NCI-H748 (cell line): ENCODE results near the gene AGO3.
"Not testable (repeated sequence)": the region's sequence is repeated elsewhere in the genome, so short reads cannot be mapped to it uniquely, and the experiment has no call there.

Experiments
- DNase-seq: peaks from one replicate; lab custom pipeline; 2025; ENCODE audit not compliant: unreplicated experiment; lab: John Stamatoyannopoulos, UW

The AGO3 gene

GRCh38 chr1:35924838-35925237 lies 6.1 kb upstream of the AGO3 start:
- no peak for DNase-seq

GRCh38 chr1:35925741-35926140 lies 5.2 kb upstream of the AGO3 start:
- no peak for DNase-seq

GRCh38 chr1:35927472-35927871 lies 3.4 kb upstream of the AGO3 start:
- no peak for DNase-seq

- DNase-seq = peak; percentile 55
Observed at GRCh38 chr1:35929730-35930592, 944 bp upstream of the AGO3 start.

GRCh38 chr1:35931446-35932157 lies 697 bp downstream of the AGO3 start:
- DNase-seq = peak; percentile 35

GRCh38 chr1:35932158-35932636 lies 1.3 kb downstream of the AGO3 start:
- no peak for DNase-seq

- no peak for DNase-seq
Observed at GRCh38 chr1:35932941-35933340, 2.0 kb downstream of the AGO3 start.

GRCh38 chr1:35935442-35936388 lies 4.8 kb downstream of the AGO3 start:
- no peak for DNase-seq

- no peak for DNase-seq
Observed at GRCh38 chr1:35936838-35937237, 5.9 kb downstream of the AGO3 start.

GRCh38 chr1:35939484-35939883 lies 8.6 kb downstream of the AGO3 start:
- DNase-seq = no peak

- DNase-seq = no peak
Observed at GRCh38 chr1:35945327-35945726, 14.4 kb downstream of the AGO3 start.

GRCh38 chr1:35947547-35947946 lies 16.6 kb downstream of the AGO3 start:
- no peak for DNase-seq

GRCh38 chr1:35958558-35958957 lies 27.7 kb downstream of the AGO3 start:
- no peak for DNase-seq

GRCh38 chr1:35959304-35959703 lies 28.4 kb downstream of the AGO3 start:
- DNase-seq = no peak

GRCh38 chr1:35962952-35963351 lies 32.0 kb downstream of the AGO3 start:
- no peak for DNase-seq

GRCh38 chr1:35964277-35964676 lies 33.4 kb downstream of the AGO3 start:
- DNase-seq = not testable (repeated sequence)

GRCh38 chr1:35968396-35968795 lies 37.5 kb downstream of the AGO3 start:
- no peak for DNase-seq

- DNase-seq = no peak
Observed at GRCh38 chr1:35971601-35972000, 40.7 kb downstream of the AGO3 start.

- DNase-seq = not testable (repeated sequence)
Observed at GRCh38 chr1:35972631-35973030, 41.7 kb downstream of the AGO3 start.

GRCh38 chr1:35980090-35980489 lies 49.2 kb downstream of the AGO3 start:
- DNase-seq = no peak

GRCh38 chr1:35988237-35988636 lies 57.3 kb downstream of the AGO3 start:
- no peak for DNase-seq
